Inferior parietal cortex (tissue), 1 donor: ENCODE measurements around the gene EPC2.
"Not testable (repeated sequence)": the region's sequence is repeated elsewhere in the genome, so short reads cannot be mapped to it uniquely, and the experiment has no call there.

Experiments
- DNase-seq: peaks from one replicate; pipeline ENCODE4 v3.0.0-alpha.2; 2016; ENCODE audit errors: extremely low spot score

EPC2 gene

DNA sequence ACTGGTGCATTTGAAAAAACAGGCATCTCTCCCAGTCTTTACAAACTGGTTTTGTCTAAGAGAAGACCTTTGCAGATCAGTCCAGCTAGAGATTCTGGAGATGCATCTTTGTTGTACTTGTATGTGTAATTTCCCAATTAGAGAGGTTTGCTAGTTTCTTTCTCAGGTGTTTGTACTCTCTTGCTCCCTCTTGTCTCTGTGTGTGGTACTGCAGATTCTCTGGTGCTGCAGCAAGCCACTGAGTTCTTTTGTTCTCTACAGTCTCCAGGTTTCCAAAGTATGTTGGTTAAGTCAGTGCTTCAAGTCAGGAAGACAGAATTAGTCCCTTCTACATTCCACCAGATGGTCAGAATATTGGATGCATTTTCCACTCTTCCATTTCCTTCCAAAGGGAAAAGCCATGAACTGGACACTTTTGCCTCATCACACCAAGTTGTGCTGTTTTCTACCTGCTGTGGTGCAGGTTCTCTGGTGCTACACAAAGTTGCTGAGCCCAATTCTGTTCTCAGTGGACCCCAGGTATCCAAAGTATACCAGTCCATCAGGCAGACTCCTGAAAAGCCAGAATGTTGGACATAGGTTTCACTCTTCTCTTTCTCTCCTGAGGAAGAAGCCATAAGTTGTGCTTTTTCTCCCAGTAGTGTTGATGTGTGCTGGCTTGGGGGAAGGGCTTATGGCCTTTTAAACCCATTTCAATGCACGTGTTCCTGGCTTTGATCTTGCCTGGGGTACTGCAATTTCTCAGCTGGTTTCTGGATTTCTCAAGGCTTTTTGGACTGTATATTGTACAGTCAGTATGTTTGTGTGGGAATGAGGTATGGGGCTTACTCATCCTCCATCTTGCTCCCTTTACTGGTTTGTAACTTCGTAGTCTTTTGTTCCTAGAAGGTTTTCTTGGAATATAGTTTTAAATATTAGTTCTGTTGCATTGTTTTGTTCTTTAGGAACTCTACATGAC is 29.8 kb downstream of the EPC2 start:
- DNase-seq, result no peak

GRCh38 chr2:148675708-148676107 is 31.2 kb downstream of the EPC2 start:
- no peak for DNase-seq

- not testable (repeated sequence) for DNase-seq
These were observed 34.0 kb downstream of the EPC2 start for GRCh38 chr2:148678302-148679179.

DNA sequence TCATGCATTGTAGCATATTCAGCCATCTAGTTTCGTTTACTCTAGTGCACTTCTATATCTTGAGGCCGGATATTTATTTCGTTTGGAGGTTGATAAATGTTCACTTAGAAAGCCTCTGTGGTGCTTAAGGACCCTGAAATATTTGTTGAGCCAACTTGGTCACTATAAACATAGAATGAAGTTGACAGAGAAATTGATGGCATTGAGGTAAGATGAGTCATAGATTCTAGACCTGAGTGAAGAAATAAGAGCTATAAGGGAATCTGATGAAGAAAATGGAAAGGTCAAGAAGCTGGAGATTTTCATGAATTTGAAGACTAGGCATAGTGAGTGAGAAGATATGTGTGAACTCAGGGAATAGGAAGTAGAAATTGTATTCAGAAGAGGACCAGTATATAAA is 35.9 kb downstream of the EPC2 start:
- DNase-seq, result no peak

DNA sequence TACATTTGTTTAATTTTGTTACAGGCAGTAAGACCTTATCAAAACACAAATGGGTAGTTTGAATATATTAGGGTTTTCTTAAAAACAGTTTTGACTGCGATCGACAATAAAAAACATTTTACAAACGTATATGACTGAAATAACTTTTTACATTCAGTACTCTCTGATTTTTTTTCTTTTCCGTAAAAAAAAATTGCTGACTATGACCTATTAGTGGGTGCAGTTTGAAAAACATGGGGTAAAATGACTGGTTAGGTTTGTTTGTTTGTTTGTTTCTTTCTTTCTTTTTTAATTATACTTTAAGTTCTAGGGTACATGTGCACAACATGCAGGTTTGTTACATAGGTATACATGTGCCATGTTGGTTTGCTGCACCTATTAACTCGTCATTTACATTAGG is 36.9 kb downstream of the EPC2 start:
- DNase-seq, result no peak

- DNase-seq, result not testable (repeated sequence)
These were observed 37.3 kb downstream of the EPC2 start for GRCh38 chr2:148681862-148682261.

- DNase-seq, result no peak
These were observed 40.0 kb downstream of the EPC2 start for GRCh38 chr2:148684507-148684906.

GRCh38 chr2:148687543-148687942 is 43.0 kb downstream of the EPC2 start:
- no peak for DNase-seq

GRCh38 chr2:148688011-148688410 is 43.5 kb downstream of the EPC2 start:
- DNase-seq, result not testable (repeated sequence)

GRCh38 chr2:148696985-148697384 is 52.4 kb downstream of the EPC2 start:
- DNase-seq, result no peak

DNA sequence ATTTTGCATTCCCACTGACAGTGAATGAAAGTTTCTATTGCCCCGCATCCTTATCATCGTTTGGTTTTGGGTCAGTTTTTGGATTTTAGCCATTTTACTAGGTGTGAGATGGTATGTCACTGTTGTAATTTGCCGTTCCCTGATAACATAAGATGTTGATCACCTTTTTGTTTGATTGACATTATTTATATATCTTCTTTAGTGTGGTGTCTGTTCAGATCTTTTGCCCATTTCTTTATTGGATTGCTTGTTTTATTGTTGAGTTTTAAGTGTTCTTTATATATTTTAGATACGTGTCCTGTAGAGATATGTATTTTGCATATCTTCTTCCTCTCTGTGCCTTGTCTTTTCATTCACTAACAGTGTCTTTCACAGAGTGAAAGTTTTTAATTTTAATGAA is 55.3 kb downstream of the EPC2 start:
- no peak for DNase-seq

DNA sequence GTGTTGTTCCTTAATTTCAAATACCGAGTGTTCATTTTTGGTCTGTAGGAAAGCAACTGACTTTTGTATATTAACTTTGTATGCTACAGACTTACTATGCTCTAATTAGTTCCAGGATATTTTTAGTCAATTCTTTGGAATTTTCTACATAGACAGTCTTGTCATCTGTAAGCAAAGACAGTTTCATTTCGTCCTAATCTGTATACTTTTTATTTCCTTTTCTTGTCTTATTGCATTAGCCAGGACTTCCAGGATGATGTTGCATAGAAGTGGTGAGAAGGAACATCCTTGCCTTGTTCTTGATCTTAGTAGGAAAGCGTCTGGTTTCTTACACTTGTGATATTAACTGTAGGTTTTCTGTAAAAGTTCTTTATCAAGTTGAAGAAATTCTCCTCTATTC is 56.5 kb downstream of the EPC2 start:
- no peak for DNase-seq

DNA sequence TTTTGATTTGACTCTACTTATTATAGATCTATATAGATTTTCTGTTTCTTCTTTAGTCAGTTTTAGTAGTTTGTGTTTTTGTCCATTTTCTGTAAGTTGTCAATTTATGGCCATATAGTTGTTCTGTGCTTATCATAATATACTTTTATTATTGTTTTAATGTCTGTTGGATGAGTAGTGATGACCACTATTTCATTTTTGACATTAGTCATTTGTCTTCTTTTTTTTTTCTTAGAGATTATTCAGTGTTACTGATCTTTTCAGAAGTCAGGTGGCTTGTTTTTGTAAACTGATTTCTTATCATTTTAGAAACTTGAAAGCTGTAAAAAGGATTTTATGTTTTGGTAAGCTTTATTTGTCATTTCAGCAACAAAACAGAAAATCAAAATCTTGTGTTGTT is 57.3 kb downstream of the EPC2 start:
- no peak for DNase-seq

GRCh38 chr2:148702475-148702874 is 57.9 kb downstream of the EPC2 start:
- no peak for DNase-seq

GRCh38 chr2:148704247-148704646 is 59.7 kb downstream of the EPC2 start:
- DNase-seq, result no peak

DNA sequence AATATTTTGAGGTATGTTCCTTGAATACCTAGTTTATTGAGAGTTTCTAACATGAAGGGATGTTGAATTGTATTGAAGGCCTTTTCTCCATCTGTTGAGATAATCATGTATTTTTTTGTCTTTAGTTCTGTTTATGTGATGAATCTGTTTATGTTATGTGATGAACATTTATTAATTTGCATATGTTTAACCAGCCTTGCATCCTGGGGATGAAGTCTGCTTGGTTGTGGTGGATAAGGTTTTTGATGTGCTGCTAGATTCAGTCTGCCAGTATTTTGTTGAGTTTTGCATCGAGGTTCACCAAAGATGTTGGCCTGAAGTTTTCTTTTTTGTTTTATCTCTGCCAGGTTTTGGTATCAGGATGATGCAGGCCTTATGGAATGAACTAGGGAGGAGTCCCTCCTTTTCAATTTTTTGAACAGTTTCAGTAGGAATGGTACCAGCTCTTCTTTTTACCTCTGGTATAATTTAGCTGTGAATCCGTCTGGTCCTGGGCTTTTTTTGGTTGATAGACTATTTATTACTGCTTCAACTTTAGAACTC is 71.9 kb downstream of the EPC2 start:
- no peak for DNase-seq

DNA sequence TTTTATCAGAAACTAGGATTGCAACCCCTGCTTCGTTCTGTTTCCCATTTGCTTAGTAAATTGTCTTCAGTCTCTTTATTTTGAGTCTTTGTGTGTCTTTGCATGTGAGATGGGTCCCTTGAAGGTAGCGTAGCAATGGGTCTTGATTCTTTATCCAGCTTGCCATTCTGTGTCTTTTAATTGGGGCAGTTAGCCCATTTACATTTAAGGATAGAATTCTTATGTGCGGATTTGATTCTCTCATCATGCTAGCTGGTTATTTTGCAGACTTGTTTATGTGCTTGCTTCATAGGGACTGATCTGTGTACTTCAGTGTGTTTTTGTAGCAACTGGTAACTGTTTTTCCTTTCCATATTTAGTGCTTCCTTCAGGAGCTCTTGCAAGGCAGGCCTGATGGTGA is 73.5 kb downstream of the EPC2 start:
- no peak for DNase-seq

DNA sequence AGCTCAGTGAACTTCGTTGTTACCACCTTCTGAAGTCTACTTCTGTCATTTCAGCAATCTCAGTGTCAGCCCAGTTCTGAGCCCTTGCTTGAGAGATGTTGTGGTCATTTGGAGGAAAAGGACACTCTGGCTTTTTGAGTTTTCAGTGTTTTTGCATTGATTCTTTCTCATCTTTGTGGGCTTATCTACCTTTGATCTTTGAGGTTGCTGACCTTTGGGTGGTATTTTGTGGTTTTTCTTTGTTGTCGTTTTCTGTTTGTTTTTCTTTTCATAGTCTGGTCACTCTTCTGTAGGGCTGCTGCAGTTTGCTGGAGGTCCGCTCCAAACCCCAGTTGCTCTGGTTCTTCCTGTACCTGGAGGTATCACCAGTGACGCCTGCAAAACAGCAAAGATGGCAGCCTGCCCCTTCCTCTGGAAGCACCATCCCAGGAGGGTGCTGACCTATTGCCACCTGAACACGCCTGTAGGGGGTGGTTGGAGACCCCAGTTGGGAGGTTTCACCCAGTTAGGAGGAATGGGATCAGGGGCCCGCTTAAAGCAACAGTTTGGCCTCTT is 74.7 kb downstream of the EPC2 start:
- DNase-seq, result no peak

GRCh38 chr2:148719941-148720436 is 75.4 kb downstream of the EPC2 start:
- no peak for DNase-seq

- peak; percentile 43 for DNase-seq
These were observed 76.0 kb downstream of the EPC2 start for GRCh38 chr2:148720501-148721001.

DNA sequence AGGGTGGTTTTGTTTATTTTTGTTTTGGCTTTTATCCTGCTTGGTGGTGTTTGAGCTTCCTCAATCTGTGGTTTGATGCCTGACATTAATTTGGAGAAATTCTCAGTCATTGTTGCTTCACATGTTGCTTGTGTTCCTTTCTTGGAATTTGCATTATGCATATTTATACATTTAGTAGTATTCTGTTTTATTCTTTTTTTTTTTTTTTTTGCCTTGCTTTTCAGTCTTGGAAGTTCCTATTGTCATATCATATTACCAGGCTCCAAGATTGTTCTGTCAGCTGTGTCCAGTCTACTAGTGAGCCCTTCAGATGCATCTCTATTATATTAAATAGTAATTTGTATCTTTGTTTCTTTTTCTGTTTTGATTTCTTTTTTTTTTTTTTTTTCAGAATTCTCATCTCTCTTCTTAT is 77.0 kb downstream of the EPC2 start:
- no peak for DNase-seq
